Heart right ventricle (tissue), 16 donors: Measurements from ENCODE around the gene CXorf66. TPM values are rescaled to one million over a fixed set of nuclear protein-coding genes. Genes with fewer than 3 reads are reported as not detected.
"Not testable (repeated sequence)": the region's sequence is repeated elsewhere in the genome, so short reads cannot be mapped to it uniquely, and the experiment has no call there.

Experiments used
- ATAC-seq, 8 donors: fragments of 200-7000 bp; cut with Tn5 transposase; one replicate each; pipeline ENCODE4 v1.9.1; 2020; ENCODE audit warnings: mild to moderate bottlenecking in 8 of 8, moderate library complexity in 8 of 8, moderate number of reproducible peaks in 1 of 8
- DNase-seq, 2 donors: peaks; one replicate each; pipeline ENCODE4 v3.0.0-alpha.2; 2020
- H3K27ac ChIP-seq, 10 donors: fragments of 200-600 bp; sonication (generic) in 2 of 10; one replicate each; pipeline versions ENCODE4 v1.5.0 to v1.8.0; 2020 to 2022; ENCODE audit warnings: mild to moderate bottlenecking in 3 of 10
- H3K27me3 ChIP-seq, 7 donors: fragments of 200-600 bp; one replicate each; pipeline ENCODE4 v1.8.0; 2021 to 2022; ENCODE audit warnings: mild to moderate bottlenecking in 2 of 7
- H3K36me3 ChIP-seq, 9 donors: fragments of 200-600 bp; sonication (generic) in 1 of 9; one replicate each; pipeline versions ENCODE4 v1.5.0 to v1.8.0; 2020 to 2022; ENCODE audit warnings: mild to moderate bottlenecking in 2 of 9
- H3K4me1 ChIP-seq, 9 donors: fragments of 200-600 bp; sonication (generic) in 1 of 9; one replicate each; pipeline versions ENCODE4 v1.5.0 to v1.8.0; 2020 to 2022; ENCODE audit warnings: mild to moderate bottlenecking in 4 of 9
- H3K4me3 ChIP-seq, 10 donors: fragments of 200-600 bp; sonication (generic) in 2 of 10; one replicate each; pipeline versions ENCODE4 v1.5.0 to v1.8.0; 2020 to 2022; ENCODE audit warnings: mild to moderate bottlenecking in 7 of 10, moderate library complexity in 2 of 10
- H3K9me3 ChIP-seq, 11 donors: fragments of 200-600 bp in 10 of 11; sonication (generic) in 2 of 11; one replicate each; pipeline versions ENCODE4 v1.5.0 to v1.8.0; 2013 to 2022; ENCODE audit warnings: mild to moderate bottlenecking in 2 of 11, control low read depth in 1 of 11, moderate library complexity in 1 of 11
- WGBS, 2 donors: extraction: QIAGEN DNeasy Blood & Tissue Kit; methylation state at CpG; one replicate each; pipeline ENCODE4 v1.1.7; 2013; ENCODE audit warnings: inconsistent platforms in 1 of 2; 5-methylcytosine and 5-hydroxymethylcytosine counted together
- intact Hi-C, 10 donors: fragments of 100-400 bp; cut with DNase I; formaldehyde crosslinking; loops; one replicate each; pipeline versions ENCODE4 v1.11.1 to v1.14.2; 2022
- polyA plus RNA-seq, 2 donors: library from polyadenylated mRNA; stranded (reverse); fragments of 200-250 nt; gene quantifications; one replicate each; pipeline ENCODE4 v1.2.3, GENCODE V29; 2013
- total RNA-seq, 10 donors: library from RNA; stranded (reverse); fragmentation: NEBNext Ultra II Directional in 3 of 10; extraction: Animal tissue kit (Norgen Biotek cat#: 25700) in 3 of 10; gene quantifications; one replicate each; pipeline versions ENCODE4 v1.2.1 to v1.2.4, GENCODE V29; 2021 to 2023
- TF ChIP-seq, protein P1 (sequence below), 9 donors: fragments of 200-600 bp; sonication (generic) in 2 of 9; IDR thresholded peaks; one replicate each; pipeline versions ENCODE4 v1.5.0 to v1.8.0; 2021 to 2022; ENCODE audit warnings: antibody characterized with exemption in 9 of 9, mild to moderate bottlenecking in 5 of 9, moderate library complexity in 1 of 9
- donor health status: Arrhythmogenic right ventricular cardiomyopathy.
- donor health status: ischemic (EF 13 %, LVEDD 7.1; RV severe dilation, severe dysfunction).
- donor health status: healthy with polysubstance abuse.
- donor health status: DM: no; HTN: yes; CAD: no.
- donor health status: DM: no; HTN: no; CAD: no.
- donor health status: ischemic (EF 25% LVEDD 6.9; RV normal size, moderate dysfunction).
- donor health status: ischemic (EF 25% LVEDD 5.7; RV mildly dilated, moderate dysfunction).
- donor health status: healthy.
- donor health status: DM: yes; HTN: yes; CAD: no.
- donor health status: Ischemic cardiomyopathy.
- donor health status: ischemic (EF 35%, LVEDD 5.7; RV mildly dilated, moderate dysfunction).
- donor health status: nonischemic (EF 11% LVEDD 7.7; RV severe dilation, severe dysfunction).
- donor health status: DM: yes; HTN: yes; CAD: no.
- donor health status: PGD.
- donor health status: ischemic (EF 29% LVEDD 5.4; RV normal size, mild dysfunction).
- donor health status: nonischemic (EF 23%, LVEDD 6.1; RV moderate dilation, normal function).

Gene CXorf66
- total and polyA plus RNA-seq, 12 donors: not detected

DNA sequence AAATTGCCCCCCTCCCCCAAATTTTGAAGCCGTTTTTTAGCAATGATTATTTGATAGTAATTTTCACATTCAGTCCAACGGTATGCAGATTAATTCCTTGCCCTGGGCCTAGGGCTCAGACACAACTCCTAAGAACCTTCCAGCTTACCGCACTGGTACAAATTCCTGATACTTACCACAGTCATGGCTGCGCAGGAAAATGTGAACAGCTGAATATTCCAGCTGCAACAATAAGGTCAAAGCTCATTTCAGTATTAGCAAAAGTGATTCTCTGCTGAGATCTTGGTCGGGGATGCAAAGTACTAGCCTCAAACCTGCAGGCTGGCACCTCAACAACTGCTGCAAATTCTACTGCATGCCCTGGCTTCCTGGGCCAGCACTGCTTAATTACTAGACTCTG, 35.4 kb downstream of the CXorf66 start:
- TF ChIP-seq, protein P1, sequence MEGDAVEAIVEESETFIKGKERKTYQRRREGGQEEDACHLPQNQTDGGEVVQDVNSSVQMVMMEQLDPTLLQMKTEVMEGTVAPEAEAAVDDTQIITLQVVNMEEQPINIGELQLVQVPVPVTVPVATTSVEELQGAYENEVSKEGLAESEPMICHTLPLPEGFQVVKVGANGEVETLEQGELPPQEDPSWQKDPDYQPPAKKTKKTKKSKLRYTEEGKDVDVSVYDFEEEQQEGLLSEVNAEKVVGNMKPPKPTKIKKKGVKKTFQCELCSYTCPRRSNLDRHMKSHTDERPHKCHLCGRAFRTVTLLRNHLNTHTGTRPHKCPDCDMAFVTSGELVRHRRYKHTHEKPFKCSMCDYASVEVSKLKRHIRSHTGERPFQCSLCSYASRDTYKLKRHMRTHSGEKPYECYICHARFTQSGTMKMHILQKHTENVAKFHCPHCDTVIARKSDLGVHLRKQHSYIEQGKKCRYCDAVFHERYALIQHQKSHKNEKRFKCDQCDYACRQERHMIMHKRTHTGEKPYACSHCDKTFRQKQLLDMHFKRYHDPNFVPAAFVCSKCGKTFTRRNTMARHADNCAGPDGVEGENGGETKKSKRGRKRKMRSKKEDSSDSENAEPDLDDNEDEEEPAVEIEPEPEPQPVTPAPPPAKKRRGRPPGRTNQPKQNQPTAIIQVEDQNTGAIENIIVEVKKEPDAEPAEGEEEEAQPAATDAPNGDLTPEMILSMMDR (IDR thresholded peaks at IDR 0.05): no peak
- Histone ChIP-seq H3K4me3 (no peak overlapping the region), H3K9me3 (no peaks in the 10 kb centered on the region), H3K4me1 (peaks cover 0 to 19% (median 0%) of the 10 kb centered on the region in 9 donors), H3K36me3 (no peaks in the 10 kb centered on the region), H3K27ac (no peak overlapping the region), H3K27me3 (peaks cover 0 to 54% (median 0%) of the 10 kb centered on the region in 7 donors)
- 88 to 92% methylated on average over 5 of the region's 5 CpGs for WGBS, 2 donors
- intact Hi-C loops: loop anchor here in 5 of 10 donors (5.0 to 10.0 kb wide), 5 partner anchors 48 to 123 kb away; no protein-coding TSS in a partner anchor
- ATAC-seq: no peak
- DNase-seq: no peak

DNA sequence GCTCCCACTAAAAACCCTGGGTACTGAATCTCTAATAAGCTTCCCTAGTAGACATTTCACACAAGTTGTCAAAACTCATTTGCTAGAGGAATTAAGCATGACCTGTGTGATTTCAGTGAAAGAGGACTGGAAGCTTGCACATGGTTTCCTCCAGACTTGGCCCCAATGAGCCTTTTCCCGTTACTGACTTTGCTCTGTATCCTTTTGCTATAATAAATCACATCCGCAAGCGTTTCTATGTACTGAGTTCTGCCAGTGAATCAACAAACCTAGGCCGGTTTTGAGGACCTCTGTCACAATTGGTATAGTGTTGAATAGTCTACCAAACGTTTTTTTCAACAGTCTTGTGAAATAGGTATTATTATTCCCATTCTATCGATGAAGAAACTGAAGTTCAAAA, 40.6 kb downstream of the CXorf66 start:
- no peaks in the 10 kb centered on the region for H3K9me3 ChIP-seq
- ATAC-seq (no peak), DNase-seq (no peak)
- no peaks in the 10 kb centered on the region for H3K36me3 ChIP-seq
- TF ChIP-seq, protein P1 (IDR thresholded peaks at IDR 0.05): no peak
- no peak overlapping the region for H3K4me3 ChIP-seq
- 74 to 75% methylated on average over 6 of the region's 6 CpGs for WGBS, 2 donors
- H3K27ac ChIP-seq: no peak overlapping the region
- intact Hi-C loops: loop anchor here in 1 of 10 donors (5.0 kb wide), 1 partner anchor 92 kb away; no protein-coding TSS in a partner anchor
- H3K27me3 ChIP-seq: peaks cover 0 to 14% (median 0%) of the 10 kb centered on the region in 7 donors
- H3K4me1 ChIP-seq: peaks cover 0 to 13% (median 2%) of the 10 kb centered on the region in 9 donors

DNA sequence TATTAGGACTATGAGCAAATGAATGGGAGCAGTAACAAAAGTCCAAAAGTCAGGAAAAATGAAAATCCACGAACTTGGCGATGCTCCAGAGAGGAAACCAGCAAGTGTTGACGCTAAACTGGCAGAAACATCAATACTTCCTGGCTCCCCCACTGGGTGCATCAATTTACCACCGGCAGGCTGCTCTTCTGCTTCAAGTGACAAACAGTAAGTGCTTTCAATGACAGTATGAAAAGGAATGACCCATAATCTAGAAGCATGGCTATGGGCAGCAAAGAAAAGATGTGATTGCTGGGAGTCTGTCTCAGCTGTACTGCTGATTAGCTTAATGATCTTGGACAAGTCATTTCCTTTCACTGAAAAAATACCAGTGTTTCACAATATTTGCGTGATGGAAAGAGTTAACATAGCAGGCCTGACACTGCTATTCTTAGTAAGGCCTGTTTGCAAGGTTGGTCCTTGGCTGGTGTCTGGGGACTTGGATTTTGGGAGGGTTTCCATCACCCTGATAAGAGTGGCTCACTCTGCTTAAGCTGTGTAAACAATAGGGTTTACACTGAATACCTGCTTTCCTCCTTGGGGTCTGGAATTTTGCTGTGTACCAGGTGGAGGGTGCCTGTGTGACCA, 41.1 kb downstream of the CXorf66 start:
- no peak overlapping the region for H3K4me3 ChIP-seq
- TF ChIP-seq, protein P1 (IDR thresholded peaks at IDR 0.05): no peak
- peaks cover 0 to 13% (median 2%) of the 10 kb centered on the region in 9 donors for H3K4me1 ChIP-seq
- H3K27me3 ChIP-seq: peaks cover 0 to 14% (median 0%) of the 10 kb centered on the region in 7 donors
- H3K27ac ChIP-seq: no peak overlapping the region
- ATAC-seq (no peak), DNase-seq (no peak)
- H3K36me3 ChIP-seq: no peaks in the 10 kb centered on the region
- WGBS, 2 donors: 47% methylated on average over 5 of the region's 5 CpGs
- intact Hi-C loops: no loop called here
- no peaks in the 10 kb centered on the region for H3K9me3 ChIP-seq

DNA sequence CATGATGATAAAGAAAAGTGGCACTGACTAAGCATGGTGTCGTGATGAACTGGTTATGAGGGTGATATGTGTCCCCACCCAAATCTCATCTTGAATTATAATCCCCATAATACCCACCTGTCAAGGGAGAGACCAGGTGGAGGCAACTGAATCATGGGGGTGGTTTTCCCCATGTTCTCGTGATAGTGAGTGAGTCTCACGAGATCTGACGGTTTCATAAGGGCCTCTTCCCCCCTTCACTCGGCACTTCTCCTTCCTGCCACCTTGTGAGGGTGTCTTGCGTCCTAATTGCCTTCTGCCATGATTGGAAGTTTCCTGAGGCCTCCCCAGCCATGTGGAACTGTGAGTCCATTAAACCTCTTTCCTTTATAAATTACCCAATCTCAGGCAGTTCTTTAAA, 44.2 kb downstream of the CXorf66 start:
- H3K36me3 ChIP-seq, DNase-seq, H3K9me3 ChIP-seq, H3K27me3 ChIP-seq, H3K4me3 ChIP-seq, H3K27ac ChIP-seq, intact Hi-C loops, ATAC-seq: not testable (repeated sequence)
- WGBS, 2 donors: 87 to 100% methylated on average over 3 to 6 of the region's 6 CpGs
- H3K4me1 ChIP-seq: peaks cover 0 to 13% (median 2%) of the 10 kb centered on the region in 9 donors

DNA sequence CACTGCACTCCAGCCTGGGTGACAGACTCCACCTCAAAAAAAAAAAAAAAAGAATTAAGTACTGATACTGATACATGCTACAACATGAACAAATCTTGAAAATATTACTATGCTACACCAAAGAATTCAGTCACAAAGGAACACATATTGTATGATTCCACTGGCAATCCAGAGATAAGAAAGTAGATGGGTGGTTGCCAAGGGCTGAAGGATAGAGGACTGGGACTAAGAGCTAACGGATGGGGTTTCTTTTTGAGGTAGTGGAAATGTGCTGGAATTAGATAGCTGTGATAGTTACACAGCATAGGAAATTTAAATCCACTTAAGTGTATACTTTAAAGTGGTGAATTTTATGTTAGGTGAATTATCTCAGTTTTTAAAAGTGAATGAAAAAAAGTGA, 45.0 kb downstream of the CXorf66 start:
- Histone ChIP-seq H3K9me3 (no peaks in the 10 kb centered on the region), H3K36me3 (no peaks in the 10 kb centered on the region), H3K27me3 (no peaks in the 10 kb centered on the region), H3K4me1 (peaks cover 0 to 10% (median 2%) of the 10 kb centered on the region in 9 donors), H3K27ac (no peak overlapping the region), H3K4me3 (no peak overlapping the region)
- 43 to 48% methylated on average over 1 of the region's 1 CpG for WGBS, 2 donors
- DNase-seq (no peak), ATAC-seq (no peak)
- TF ChIP-seq, protein P1 (IDR thresholded peaks at IDR 0.05): no peak
- intact Hi-C loops: no loop called here
